SJSA1 (cell line): ENCODE data around the gene ZNF711. TPM values are rescaled to one million over a fixed set of nuclear protein-coding genes. Genes with fewer than 3 reads are reported as not detected.
A peak's percentile ranks its signal among the peaks of the same experiment; 100 is the strongest.
"Not testable (repeated sequence)": the region's sequence is repeated elsewhere in the genome, so short reads cannot be mapped to it uniquely, and the experiment has no call there.

Experiments used
- DNase-seq, 2 experiments: peaks; one replicate each; pipeline ENCODE4 v3.0.0-alpha.2; 2015 to 2020; ENCODE audit warnings: low spot score in 2 of 2, low read depth in 1 of 2
- H3K27ac ChIP-seq: fragments of 250-450 bp; sonication (Bioruptor Pico); 2 replicates; pipeline ENCODE4 v1.5.1; 2020; ENCODE audit warnings: mild to moderate bottlenecking, moderate library complexity
- H3K27me3 ChIP-seq: fragments of 250-450 bp; sonication (Bioruptor Pico); replicated peaks from 2 replicates; pipeline ENCODE4 v1.5.1; 2020; ENCODE audit warnings: mild to moderate bottlenecking, moderate library complexity
- H3K36me3 ChIP-seq: fragments of 250-450 bp; sonication (Bioruptor Pico); 2 replicates; pipeline ENCODE4 v1.5.1; 2020; ENCODE audit warnings: mild to moderate bottlenecking
- H3K4me1 ChIP-seq: fragments of 250-450 bp; sonication (Bioruptor Pico); replicated peaks from 2 replicates; pipeline ENCODE4 v1.6.1; 2021; ENCODE audit warnings: mild to moderate bottlenecking
- H3K4me3 ChIP-seq: fragments of 250-450 bp; sonication (Bioruptor Pico); 2 replicates; pipeline ENCODE4 v1.5.1; 2020; ENCODE audit warnings: mild to moderate bottlenecking
- H3K9me3 ChIP-seq: fragments of 250-450 bp; sonication (Bioruptor Pico); replicated peaks from 2 replicates; pipeline ENCODE4 v1.5.1; 2020; ENCODE audit warnings: mild to moderate bottlenecking
- total RNA-seq: library from RNA; depleted of rRNA; stranded (reverse); fragments of >200 nt; shearing (Covaris generic); gene quantifications from 2 replicates; pipeline ENCODE4 v1.2.3, GENCODE V29; 2014; rRNA removed

The ZNF711 gene
- 9.3 and 11.4 TPM in 2 replicates for total RNA-seq

GRCh38 chrX:85243761-85244449 is at the start of gene ZNF711, which contains the start of gene SATL1:
ZNF711 (plus strand) TSS chrX:85243991; CDS start chrX:85247573, 3,582 bp downstream.
SATL1 (minus strand) TSS chrX:85243779; CDS start chrX:85108968, 134,811 bp downstream.
- peak; percentile 38 to 61 for DNase-seq
- Histone ChIP-seq H3K27me3 (no peaks in the 10 kb centered on the region), H3K4me1 (no peaks in the 10 kb centered on the region), H3K36me3 (no peaks in the 10 kb centered on the region), H3K27ac (peak within 1 kb of the TSS; percentile 42), H3K9me3 (no peaks in the 10 kb centered on the region), H3K4me3 (peak within 1 kb of the TSS; percentile 67)

DNA sequence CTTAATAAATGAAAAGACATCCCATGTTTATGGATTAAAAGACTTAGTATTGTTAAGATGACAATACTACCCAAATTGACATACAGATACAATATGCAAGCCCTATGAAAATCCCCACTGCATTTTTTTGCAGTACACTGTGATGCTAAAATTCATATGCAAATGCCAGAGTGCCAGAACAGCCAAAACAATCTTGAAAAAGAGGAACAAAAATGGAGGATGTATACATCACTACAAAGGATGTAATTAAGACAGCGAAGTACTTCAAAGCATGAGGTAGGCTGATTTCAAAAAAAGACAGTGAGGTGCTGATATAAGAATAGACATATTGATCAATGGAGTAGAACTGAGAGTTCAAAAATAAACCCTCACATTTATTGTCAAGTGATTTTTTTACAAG is 47.5 kb upstream of the ZNF711 start:
- Histone ChIP-seq H3K9me3 (no peaks in the 10 kb centered on the region), H3K4me3 (no peak overlapping the region), H3K36me3 (no peaks in the 10 kb centered on the region), H3K27ac (no peak overlapping the region), H3K4me1 (no peaks in the 10 kb centered on the region), H3K27me3 (no peaks in the 10 kb centered on the region)
- DNase-seq: no peak

DNA sequence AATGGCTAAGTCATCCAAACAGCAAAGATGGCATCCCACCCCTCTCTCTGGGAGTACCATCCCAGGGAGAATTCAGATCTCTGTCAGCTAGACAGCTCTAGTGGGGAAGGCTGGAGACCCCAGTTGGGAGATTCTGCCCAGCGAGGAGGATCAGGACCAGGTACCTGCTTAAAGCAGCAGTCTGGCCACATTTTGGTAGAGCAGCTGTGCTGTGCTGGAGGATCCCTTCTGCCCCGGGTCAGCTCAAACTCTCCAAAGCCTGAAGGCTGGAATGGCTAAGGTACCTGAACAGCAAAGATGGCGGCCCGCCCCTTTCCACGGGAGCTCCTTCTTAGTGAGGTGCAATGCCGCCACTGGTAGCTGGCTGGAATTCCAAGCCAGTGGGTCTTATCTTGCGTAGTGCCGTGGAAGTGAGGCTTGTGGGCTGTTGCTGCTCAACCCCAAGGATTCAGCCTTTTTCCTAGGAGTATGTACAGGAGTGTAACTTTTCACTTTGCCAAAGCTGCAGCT is 40.3 kb upstream of the ZNF711 start:
- no peaks in the 10 kb centered on the region for H3K36me3 ChIP-seq
- H3K9me3 ChIP-seq: no peaks in the 10 kb centered on the region
- no peaks in the 10 kb centered on the region for H3K4me1 ChIP-seq
- no peak overlapping the region for H3K4me3 ChIP-seq
- DNase-seq: no peak
- H3K27ac ChIP-seq: no peak overlapping the region
- no peaks in the 10 kb centered on the region for H3K27me3 ChIP-seq

DNA sequence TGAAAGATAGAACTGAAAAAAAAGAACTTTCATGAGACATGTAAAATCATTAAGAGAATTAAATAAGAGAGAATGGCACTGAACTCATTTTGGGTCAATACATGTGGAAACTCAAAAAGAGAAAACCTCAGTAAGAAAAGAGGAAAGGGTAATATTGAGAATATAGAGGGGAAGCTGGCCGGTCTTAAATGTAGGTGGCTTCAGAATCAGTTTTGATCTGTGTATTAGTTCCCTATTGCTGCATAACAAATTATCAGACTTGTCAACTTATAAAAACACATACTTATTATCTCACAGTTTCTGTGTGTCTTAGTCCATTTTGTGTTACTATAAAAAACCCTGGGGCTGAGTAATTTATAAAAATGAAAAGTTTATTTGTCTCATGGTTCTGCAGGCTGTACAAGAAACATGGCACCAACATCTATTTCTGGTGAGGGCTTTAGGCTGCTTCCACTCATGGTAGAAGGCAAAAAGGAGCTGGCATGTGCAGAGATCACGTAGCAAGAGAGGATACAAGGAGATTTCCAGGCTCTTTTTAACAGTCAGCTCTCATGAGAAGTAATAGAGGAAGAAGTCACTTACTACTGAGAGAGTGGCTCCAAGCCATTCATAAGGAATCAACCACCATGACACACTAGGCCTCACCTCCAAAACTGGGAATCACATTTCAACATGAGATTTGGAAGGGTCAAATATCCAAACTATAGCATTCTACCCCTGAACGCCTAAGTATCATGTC is 29.8 kb upstream of the ZNF711 start:
- H3K9me3 ChIP-seq: no peaks in the 10 kb centered on the region
- H3K4me1 ChIP-seq: no peaks in the 10 kb centered on the region
- H3K27ac ChIP-seq: no peak overlapping the region
- DNase-seq: no peak
- H3K36me3 ChIP-seq: no peaks in the 10 kb centered on the region
- H3K4me3 ChIP-seq: no peak overlapping the region
- H3K27me3 ChIP-seq: no peaks in the 10 kb centered on the region

GRCh38 chrX:85215946-85216345 is 27.8 kb upstream of the ZNF711 start:
- Histone ChIP-seq H3K4me3 (no peak overlapping the region), H3K36me3 (no peaks in the 10 kb centered on the region), H3K27me3 (no peaks in the 10 kb centered on the region), H3K4me1 (no peaks in the 10 kb centered on the region), H3K9me3 (no peaks in the 10 kb centered on the region), H3K27ac (no peak overlapping the region)
- no peak for DNase-seq

GRCh38 chrX:85221361-85221760 is 22.4 kb upstream of the ZNF711 start:
- no peaks in the 10 kb centered on the region for H3K36me3 ChIP-seq
- no peaks in the 10 kb centered on the region for H3K27me3 ChIP-seq
- DNase-seq: no peak
- H3K4me1 ChIP-seq: no peaks in the 10 kb centered on the region
- no peaks in the 10 kb centered on the region for H3K9me3 ChIP-seq
- H3K27ac ChIP-seq: no peak overlapping the region
- no peak overlapping the region for H3K4me3 ChIP-seq

GRCh38 chrX:85223359-85223758 is 20.4 kb upstream of the ZNF711 start:
- Histone ChIP-seq H3K36me3 (no peaks in the 10 kb centered on the region), H3K9me3 (no peaks in the 10 kb centered on the region), H3K4me3 (no peak overlapping the region), H3K27me3 (no peaks in the 10 kb centered on the region), H3K27ac (no peak overlapping the region), H3K4me1 (no peaks in the 10 kb centered on the region)
- DNase-seq: no peak

DNA sequence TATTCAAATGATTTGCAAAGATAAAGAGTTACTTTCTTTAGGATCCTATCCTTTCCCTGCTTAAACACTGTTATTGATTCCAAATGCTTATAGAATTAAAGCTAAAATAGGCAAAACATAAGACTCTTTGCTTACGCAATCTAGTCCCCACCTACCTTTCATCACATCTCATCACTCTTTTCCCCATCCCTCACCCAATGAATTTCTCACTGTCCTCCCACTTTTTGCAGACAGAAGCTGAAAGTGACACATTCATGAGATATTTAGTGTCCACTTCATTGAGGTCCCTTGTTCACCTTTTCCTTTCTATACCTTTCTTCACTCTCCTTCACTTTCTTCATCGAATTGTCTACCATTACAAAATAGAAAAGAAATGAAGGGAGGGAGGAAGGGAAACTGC is 636 bp upstream of the ZNF711 start:
- Histone ChIP-seq H3K4me3 (peak overlapping the region; percentile 67), H3K4me1 (no peaks in the 10 kb centered on the region), H3K36me3 (no peaks in the 10 kb centered on the region), H3K27ac (no peak overlapping the region), H3K9me3 (no peaks in the 10 kb centered on the region), H3K27me3 (no peaks in the 10 kb centered on the region)
- no peak for DNase-seq

GRCh38 chrX:85244450-85245211 is 840 bp downstream of the ZNF711 start:
- H3K4me3 ChIP-seq: peak overlapping the region; percentile 67
- DNase-seq: peak; percentile 33 to 34
- H3K27me3 ChIP-seq: no peaks in the 10 kb centered on the region
- no peaks in the 10 kb centered on the region for H3K4me1 ChIP-seq
- H3K27ac ChIP-seq: peak overlapping the region; percentile 42
- no peaks in the 10 kb centered on the region for H3K9me3 ChIP-seq
- H3K36me3 ChIP-seq: no peaks in the 10 kb centered on the region

DNA sequence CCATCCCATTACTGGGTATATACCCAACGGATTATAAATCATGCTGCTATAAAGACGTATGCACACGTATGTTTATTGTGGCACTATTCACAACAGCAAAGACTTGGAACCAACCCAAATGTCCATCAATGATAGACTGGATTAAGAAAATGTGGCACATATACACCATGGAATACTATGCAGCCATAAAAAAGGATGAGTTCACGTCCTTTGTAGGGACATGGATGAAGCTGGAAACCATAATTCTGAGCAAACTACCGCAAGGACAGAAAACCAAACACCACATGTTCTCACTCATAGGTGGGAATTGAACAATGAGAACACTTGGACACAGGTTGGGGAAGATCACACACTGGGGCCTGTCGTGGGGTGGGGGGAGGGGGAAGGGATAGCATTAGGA is 41.5 kb downstream of the ZNF711 start:
- not testable (repeated sequence) for DNase-seq, H3K27me3 ChIP-seq, H3K27ac ChIP-seq, H3K9me3 ChIP-seq, H3K4me1 ChIP-seq, H3K4me3 ChIP-seq, H3K36me3 ChIP-seq

GRCh38 chrX:85288992-85289723 is 45.4 kb downstream of the ZNF711 start:
- no peaks in the 10 kb centered on the region for H3K36me3 ChIP-seq
- H3K27ac ChIP-seq: no peak overlapping the region
- no peaks in the 10 kb centered on the region for H3K27me3 ChIP-seq
- no peak for DNase-seq
- no peaks in the 10 kb centered on the region for H3K9me3 ChIP-seq
- no peak overlapping the region for H3K4me3 ChIP-seq
- H3K4me1 ChIP-seq: no peaks in the 10 kb centered on the region

DNA sequence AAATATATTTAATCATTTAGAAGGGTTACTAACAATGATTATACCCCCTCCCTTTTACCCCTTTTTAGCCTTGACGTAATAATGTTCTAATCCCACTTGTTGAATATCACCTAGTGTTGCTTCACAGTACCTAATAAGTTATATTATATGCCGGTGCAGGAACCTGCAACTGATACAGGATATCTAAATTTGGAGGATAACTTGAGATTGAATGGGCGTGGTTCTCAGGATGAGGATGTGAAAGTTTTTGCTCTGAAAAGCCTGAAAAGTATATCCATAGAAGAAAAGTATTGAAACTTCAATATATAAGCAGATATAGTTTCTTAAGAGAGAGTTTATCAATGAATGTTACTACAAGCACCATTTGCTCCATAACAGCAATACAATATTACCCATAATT is 59.8 kb downstream of the ZNF711 start:
- H3K36me3 ChIP-seq: no peaks in the 10 kb centered on the region
- H3K27ac ChIP-seq: no peak overlapping the region
- no peak for DNase-seq
- no peaks in the 10 kb centered on the region for H3K27me3 ChIP-seq
- H3K4me1 ChIP-seq: no peaks in the 10 kb centered on the region
- H3K4me3 ChIP-seq: no peak overlapping the region
- H3K9me3 ChIP-seq: no peaks in the 10 kb centered on the region

DNA sequence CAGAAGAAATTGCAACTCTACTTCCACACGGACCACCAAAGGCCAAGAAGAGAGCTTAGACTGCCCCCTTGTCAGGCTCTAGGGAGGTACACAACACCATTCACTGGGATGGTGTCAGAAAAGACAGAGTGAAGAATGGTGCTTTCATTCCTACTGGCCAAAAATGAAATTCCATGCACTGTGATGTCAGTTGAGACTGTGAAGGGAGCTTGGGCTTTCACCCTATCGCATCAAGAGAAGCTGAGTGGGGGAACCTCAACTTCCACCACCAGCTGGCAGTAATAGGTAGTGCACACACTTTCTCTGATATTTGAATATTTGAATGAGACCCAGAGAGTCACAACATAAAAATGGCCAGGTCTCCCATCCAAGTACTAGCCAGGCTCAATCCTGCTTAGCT is 65.9 kb downstream of the ZNF711 start:
- H3K9me3 ChIP-seq: no peaks in the 10 kb centered on the region
- H3K36me3 ChIP-seq: no peaks in the 10 kb centered on the region
- H3K27ac ChIP-seq: no peak overlapping the region
- H3K27me3 ChIP-seq: no peaks in the 10 kb centered on the region
- DNase-seq: no peak
- no peaks in the 10 kb centered on the region for H3K4me1 ChIP-seq
- H3K4me3 ChIP-seq: no peak overlapping the region
